Ovary (tissue), 3 donors: Measurements from ENCODE around the gene CDCA3.

ENCODE experiments used
- POLR2A ChIP-seq: fragments of 450-650 bp; IDR thresholded peaks from one replicate; pipeline ENCODE4 v1.6.1; 2017; ENCODE audit warnings: antibody characterized with exemption, mild to moderate bottlenecking, moderate library complexity
- TF ChIP-seq, protein P1 (sequence below), 3 donors: fragments of 450-650 bp in 2 of 3; fragments of 200-600 bp in 1 of 3; IDR thresholded peaks; one replicate each; pipeline versions ENCODE4 v1.5.1 to v1.8.0; 2016 to 2022; ENCODE audit warnings: antibody characterized with exemption in 3 of 3, mild to moderate bottlenecking in 1 of 3
- donor health status: DM: no; HTN: no; CAD: no.

DNA sequence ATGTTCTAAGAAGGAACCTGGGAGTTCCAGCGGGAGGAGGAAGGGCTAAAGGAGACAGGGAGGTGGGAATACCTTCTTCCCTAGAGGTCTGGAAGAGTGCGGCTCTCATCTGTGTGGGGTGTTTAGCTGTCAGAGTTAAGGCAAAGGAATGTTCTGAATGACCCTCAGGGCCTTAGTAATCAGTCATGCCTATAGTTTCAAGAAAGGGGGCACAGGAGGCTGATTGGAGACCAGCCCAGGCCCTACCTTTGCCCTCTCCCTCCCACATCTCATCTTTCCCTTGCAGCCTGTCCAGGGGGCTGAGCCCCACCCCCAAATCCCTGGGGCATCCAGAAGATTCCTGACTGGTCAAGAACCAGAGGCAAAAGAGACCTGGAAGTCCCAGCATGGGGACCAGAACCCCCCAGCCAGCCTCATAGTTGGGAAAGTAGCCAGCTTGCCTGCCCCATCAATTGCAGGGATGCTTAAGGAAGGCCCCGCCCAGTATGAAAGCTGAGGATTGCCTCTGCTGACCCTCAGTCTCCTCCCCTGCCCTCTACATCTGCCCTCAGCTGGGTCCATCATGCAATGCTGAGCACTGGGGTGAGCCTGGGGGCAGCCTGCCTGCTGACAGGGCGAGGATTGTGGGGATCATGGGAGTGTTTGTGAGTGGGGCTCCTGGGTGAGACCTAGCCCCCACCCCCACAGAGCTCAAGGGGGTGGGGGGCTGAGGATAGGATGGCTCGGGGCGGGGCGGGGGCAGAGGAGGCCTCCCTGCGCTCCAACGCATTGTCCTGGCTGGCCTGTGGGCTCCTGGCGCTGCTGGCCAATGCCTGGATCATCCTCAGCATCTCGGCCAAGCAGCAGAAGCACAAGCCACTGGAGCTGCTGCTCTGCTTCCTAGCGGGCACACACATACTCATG is 27.7 kb downstream of the CDCA3 start:
- TF ChIP-seq, protein P1, sequence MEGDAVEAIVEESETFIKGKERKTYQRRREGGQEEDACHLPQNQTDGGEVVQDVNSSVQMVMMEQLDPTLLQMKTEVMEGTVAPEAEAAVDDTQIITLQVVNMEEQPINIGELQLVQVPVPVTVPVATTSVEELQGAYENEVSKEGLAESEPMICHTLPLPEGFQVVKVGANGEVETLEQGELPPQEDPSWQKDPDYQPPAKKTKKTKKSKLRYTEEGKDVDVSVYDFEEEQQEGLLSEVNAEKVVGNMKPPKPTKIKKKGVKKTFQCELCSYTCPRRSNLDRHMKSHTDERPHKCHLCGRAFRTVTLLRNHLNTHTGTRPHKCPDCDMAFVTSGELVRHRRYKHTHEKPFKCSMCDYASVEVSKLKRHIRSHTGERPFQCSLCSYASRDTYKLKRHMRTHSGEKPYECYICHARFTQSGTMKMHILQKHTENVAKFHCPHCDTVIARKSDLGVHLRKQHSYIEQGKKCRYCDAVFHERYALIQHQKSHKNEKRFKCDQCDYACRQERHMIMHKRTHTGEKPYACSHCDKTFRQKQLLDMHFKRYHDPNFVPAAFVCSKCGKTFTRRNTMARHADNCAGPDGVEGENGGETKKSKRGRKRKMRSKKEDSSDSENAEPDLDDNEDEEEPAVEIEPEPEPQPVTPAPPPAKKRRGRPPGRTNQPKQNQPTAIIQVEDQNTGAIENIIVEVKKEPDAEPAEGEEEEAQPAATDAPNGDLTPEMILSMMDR (IDR thresholded peaks at IDR 0.05), result no peak
- TF ChIP-seq POLR2A, result no peak
